Measurements from ENCODE around the gene ADAMTS6.

DNA sequence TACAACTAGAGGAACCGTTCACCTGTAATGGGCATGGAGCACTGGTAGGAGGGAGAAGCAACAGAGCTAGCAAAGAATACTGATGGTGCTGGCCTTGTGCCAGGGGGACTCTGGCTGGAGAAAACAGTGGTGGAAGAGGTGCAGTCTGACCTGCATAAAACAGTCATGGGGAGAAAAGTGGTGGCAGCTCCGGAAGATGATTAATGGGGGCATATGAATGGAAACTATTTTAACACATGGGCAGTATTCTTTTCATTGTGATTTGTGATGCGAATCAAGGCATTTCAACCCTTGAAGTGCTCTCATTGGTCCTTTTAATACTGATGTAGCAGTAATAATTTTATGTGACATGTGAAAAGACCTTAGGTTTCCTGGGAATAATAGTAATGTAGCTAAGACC is 219.6 kb downstream of the ADAMTS6 start:
- TF ChIP-seq, protein P1, sequence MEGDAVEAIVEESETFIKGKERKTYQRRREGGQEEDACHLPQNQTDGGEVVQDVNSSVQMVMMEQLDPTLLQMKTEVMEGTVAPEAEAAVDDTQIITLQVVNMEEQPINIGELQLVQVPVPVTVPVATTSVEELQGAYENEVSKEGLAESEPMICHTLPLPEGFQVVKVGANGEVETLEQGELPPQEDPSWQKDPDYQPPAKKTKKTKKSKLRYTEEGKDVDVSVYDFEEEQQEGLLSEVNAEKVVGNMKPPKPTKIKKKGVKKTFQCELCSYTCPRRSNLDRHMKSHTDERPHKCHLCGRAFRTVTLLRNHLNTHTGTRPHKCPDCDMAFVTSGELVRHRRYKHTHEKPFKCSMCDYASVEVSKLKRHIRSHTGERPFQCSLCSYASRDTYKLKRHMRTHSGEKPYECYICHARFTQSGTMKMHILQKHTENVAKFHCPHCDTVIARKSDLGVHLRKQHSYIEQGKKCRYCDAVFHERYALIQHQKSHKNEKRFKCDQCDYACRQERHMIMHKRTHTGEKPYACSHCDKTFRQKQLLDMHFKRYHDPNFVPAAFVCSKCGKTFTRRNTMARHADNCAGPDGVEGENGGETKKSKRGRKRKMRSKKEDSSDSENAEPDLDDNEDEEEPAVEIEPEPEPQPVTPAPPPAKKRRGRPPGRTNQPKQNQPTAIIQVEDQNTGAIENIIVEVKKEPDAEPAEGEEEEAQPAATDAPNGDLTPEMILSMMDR (IDR thresholded peaks at IDR 0.05 in 4 of 5, conservative IDR thresholded peaks at IDR 0.05 in 1 of 5) = no peak
- TF ChIP-seq POLR2A (IDR thresholded peaks at IDR 0.05) = no peak
